HUES48 (cell line): ENCODE results near the gene ECSIT.

Experiments used
- H3K27ac ChIP-seq: one replicate; pipeline ENCODE4 v1.7.0; 2013; ENCODE audit warnings: low read depth, low read length, inconsistent platforms
- H3K27me3 ChIP-seq: 2 replicates; pipeline ENCODE4 v1.6.1; 2013; ENCODE audit warnings: mild to moderate bottlenecking, low read length; ENCODE audit not compliant: control insufficient read depth, insufficient read depth
- H3K36me3 ChIP-seq: 2 replicates; pipeline ENCODE4 v1.6.1; 2013; ENCODE audit warnings: low read length; ENCODE audit not compliant: control insufficient read depth, insufficient read depth
- H3K4me1 ChIP-seq: 2 replicates; pipeline ENCODE4 v1.6.1; 2013; ENCODE audit warnings: mild to moderate bottlenecking, low read length; ENCODE audit not compliant: control insufficient read depth, insufficient read depth
- H3K4me3 ChIP-seq: 2 replicates; pipeline ENCODE4 v1.5.1; 2013; ENCODE audit warnings: mild to moderate bottlenecking, low read depth, low read length
- H3K9ac ChIP-seq: 2 replicates; pipeline ENCODE4 v1.6.1; 2013; ENCODE audit warnings: mild to moderate bottlenecking, low read depth, low read length, moderate library complexity
- H3K9me3 ChIP-seq: 2 replicates; pipeline ENCODE4 v1.6.1; 2013; ENCODE audit warnings: low read length; ENCODE audit not compliant: control insufficient read depth, insufficient read depth

ECSIT gene

DNA sequence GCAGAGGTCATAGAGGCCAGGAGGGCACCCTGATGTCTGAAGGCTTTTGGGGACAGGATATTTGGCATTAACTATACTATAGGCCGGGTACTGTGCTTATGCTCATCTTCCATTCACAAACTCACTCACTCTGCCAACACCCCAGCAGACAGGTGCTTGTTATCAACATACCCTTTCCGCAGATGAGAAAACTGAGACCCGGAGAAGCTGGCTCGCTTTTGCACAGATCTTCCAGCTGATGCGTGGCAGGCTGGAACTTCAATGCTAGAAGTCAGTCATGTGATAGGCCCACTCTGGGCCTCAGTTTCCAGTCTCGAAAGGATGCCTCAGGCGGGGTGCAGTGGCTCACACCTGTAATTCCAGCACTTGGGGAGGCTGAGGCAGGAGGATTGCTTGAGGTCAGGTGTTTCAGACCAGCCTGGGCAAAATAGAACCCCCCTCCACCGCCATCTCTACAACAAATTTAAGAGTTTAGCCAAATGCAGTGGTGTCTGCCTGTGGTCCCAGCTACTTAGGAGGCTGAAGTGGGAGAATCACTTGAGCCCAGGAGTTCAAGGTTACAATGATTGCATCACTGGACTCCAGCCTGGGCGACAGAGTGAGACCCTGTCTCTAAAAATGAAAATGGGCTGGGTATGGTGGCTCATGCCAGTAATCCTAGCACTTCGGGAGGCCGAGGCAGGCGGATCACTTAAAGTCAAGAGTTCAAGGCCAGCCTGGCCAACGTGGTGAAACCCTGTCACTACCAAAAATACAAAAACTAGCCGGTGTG, 19.2 kb upstream of the ECSIT start:
- Histone ChIP-seq H3K9ac (no peak overlapping the region), H3K27ac (no peak overlapping the region), H3K4me1 (no peaks in the 10 kb centered on the region), H3K36me3 (peaks cover 19% of the 10 kb centered on the region), H3K4me3 (no peak overlapping the region), H3K27me3 (no peaks in the 10 kb centered on the region), H3K9me3 (no peaks in the 10 kb centered on the region)

DNA sequence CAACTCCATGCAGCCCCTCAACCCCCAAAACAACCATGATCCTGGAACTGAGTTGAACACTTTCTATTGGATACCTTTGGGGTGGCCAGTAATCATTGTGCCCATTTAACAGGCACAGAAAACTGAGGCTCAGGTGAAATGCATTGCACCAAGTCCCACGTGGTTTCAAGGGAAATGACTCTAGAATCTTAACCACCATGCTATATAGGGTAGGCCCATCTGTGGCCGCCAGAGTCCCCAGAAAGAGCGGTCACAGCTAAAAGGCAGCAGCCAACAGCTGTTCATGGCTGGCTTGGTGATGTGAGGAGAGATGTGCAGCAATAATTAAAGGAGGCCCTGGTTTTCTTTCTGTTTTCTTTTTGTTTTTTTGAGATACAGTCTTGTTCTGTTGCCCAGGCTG, 12.3 kb upstream of the ECSIT start:
- H3K27me3 ChIP-seq: no peaks in the 10 kb centered on the region
- no peaks in the 10 kb centered on the region for H3K36me3 ChIP-seq
- H3K9ac ChIP-seq: no peak overlapping the region
- peaks cover 14% of the 10 kb centered on the region for H3K4me1 ChIP-seq
- H3K9me3 ChIP-seq: no peaks in the 10 kb centered on the region
- no peak overlapping the region for H3K27ac ChIP-seq
- no peak overlapping the region for H3K4me3 ChIP-seq

DNA sequence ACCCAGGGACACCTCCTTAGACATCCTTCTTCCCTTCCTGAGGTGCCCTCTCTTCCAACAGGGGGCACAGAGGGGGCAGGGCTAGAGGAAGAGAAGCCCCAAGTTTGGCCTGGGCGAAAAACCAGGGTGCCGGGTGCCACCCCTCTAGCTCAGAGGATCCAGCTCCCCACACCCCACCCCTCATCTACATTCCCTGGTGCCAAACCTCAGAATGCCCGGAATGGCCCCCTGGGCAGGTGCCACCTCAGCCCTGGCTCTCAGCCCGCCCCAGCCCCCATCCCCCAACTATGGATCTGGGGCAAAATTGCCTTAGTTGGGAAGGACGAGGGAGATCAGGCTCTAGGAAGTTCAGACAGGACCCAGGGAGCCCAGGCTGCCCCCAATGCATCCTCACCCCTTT, 11.7 kb upstream of the ECSIT start:
- Histone ChIP-seq H3K4me1 (peaks cover 14% of the 10 kb centered on the region), H3K27me3 (no peaks in the 10 kb centered on the region), H3K9ac (no peak overlapping the region), H3K36me3 (no peaks in the 10 kb centered on the region), H3K9me3 (no peaks in the 10 kb centered on the region), H3K4me3 (peak overlapping the region; percentile 46; the same call in 1 of the 2 replicates), H3K27ac (no peak overlapping the region)

DNA sequence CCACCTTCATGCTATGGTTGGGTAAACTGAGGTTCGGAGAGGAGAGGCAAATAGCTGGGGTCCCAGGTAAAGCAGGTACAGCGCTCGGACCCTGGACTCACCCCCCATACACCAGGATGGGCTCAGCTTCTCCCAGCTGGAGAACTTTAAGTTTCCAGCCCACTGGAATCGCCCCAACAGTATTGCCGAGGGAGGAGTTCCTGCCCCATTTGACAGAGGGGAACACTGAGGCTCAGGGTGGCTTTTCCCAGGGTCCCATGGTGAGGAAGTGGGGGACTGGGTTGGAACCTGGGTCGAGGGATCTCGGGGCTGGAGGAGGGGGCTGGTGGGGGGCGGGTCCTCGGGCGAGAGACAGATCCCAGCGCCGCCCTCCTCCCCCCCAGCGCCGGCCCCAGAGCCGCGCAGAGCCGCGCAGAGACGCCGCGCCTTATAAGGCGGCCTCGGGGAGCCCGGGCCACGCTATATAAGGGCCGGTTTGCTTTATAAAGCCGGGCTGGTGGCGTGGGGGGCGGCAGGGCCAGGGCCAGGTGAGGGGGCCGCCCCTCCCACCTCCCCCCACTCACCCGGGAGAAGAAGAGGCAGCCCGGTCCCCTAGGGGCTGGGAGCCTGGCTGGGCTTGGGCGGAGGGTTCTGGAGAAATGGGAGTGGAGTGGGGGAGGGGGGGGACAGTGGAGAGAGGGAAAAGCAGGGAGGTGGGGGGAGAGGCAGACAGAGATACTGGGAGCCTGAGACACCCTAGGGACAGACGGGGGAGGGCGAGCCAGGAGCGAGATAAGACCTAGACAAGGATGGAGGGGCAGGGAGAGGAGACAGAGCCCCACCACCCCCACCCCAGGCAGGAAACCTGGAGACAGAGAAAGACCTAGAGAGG, 10.8 kb upstream of the ECSIT start:
- Histone ChIP-seq H3K4me1 (peaks cover 14% of the 10 kb centered on the region), H3K9ac (peak overlapping the region; percentile 75; the same call in 1 of the 2 replicates), H3K4me3 (peak overlapping the region; percentile 62), H3K9me3 (no peaks in the 10 kb centered on the region), H3K36me3 (no peaks in the 10 kb centered on the region), H3K27ac (peak overlapping the region; percentile 94), H3K27me3 (no peaks in the 10 kb centered on the region; the same call in 1 of the 2 replicates)

DNA sequence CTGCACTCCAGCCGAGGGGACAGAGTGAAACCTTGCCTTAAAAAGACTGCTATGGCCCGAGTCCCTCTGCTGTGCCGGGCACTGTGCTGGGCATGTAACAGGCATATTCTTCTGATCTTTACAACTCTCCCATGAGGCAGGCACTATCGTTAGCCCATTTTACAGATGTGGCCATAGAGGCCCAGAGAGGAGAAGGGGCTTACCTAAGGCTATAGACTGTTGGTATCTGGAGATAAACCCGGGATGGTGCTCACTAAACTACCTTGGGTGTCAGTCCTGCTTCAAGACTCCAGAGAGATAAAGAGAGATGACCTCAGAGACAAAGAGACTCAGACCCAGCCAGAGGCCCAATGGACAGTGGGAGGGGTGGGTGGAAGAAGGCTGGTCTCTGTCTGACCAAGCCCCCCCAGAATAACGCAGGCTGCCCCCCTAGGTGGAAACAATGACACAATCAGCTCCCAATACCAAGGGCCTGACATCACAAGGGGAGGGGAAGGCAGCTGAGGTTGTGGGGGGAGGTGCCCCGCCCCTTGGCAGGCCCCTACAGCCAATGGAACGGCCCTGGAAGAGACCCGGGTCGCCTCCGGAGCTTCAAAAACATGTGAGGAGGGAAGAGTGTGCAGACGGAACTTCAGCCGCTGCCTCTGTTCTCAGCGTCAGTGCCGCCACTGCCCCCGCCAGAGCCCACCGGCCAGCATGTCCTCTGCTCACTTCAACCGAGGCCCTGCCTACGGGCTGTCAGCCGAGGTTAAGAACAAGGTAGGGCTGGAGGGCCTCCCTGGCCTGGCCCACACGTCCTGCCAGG, 9.5 kb upstream of the ECSIT start, which contains the start of gene CNN1:
Gene CNN1, plus strand, starts transcription at position 620 of the 805 bp plus-strand sequence. Its CDS starts 77 bp downstream, at position 697.
- Histone ChIP-seq H3K4me1 (peaks cover 14% of the 10 kb centered on the region), H3K9me3 (no peaks in the 10 kb centered on the region), H3K27ac (peak within 1 kb of the TSS; percentile 94), H3K4me3 (peak within 1 kb of the TSS; percentile 62), H3K27me3 (no peaks in the 10 kb centered on the region; the same call in 1 of the 2 replicates), H3K36me3 (no peaks in the 10 kb centered on the region), H3K9ac (peak within 1 kb of the TSS; percentile 75)

DNA sequence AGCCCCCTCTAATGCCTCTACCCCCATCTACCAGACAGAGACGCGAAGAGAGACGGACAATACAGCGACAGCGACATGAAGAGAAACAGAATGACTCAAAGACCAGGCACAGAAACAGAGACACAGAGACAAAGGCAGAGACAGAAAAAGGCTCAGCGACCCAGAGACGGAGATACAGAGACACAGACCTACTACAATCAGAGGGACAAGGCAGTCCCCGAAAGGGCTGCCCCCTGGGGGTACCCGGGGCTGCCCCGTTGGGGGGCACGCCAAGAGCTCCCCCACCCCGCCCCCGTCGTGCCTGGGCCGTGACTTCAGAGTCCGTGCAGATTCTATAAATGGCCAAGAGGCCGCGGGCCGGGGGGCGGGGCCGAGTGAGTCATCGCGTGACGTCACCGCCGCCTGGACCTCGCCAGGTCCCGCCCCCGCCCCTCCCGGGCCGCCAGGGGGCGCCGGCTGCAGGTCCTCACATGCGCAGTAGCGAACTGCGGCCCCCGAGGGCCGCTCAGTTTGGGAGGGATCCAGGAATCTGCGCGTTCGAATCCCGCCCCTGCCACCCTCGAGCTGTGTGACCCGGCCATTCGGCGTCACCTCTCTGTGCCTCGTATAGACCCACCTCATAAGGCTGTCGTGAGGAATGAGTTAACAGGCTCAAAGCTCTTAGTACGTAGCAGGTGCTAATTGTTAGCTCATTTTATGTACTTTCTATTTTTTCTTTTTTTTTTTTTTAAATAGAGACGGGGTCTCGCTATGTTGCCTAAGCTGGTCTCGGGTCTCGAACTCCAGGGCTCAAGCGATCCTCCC, 7.1 kb upstream of the ECSIT start:
- Histone ChIP-seq H3K9ac (peak overlapping the region; percentile 64), H3K27ac (peak overlapping the region; percentile 63), H3K4me3 (peak overlapping the region; percentile 67), H3K27me3 (no peaks in the 10 kb centered on the region; the same call in 1 of the 2 replicates), H3K9me3 (no peaks in the 10 kb centered on the region), H3K36me3 (no peaks in the 10 kb centered on the region), H3K4me1 (peaks cover 14% of the 10 kb centered on the region)

DNA sequence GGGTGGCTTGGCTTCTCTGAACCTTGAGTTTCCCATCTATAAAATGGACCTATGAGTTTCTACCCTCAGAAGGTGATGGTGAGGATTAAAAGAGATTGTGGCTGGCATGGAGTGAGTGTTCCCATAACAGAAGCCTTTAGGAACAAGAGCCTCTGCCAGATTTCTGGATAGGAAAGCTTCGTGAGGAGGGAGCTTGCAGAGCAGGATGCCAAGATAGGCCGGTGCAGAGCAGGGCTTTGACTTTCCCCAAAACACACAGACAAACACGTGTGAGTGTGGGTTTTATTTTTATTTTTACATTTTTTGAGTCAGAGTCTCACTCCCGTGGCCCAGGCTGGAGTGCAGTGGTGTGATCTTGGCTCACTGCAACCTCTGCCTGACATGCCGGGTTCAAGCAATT, 6.0 kb upstream of the ECSIT start:
- Histone ChIP-seq H3K27ac (no peak overlapping the region), H3K9me3 (no peaks in the 10 kb centered on the region), H3K9ac (no peak overlapping the region), H3K27me3 (no peaks in the 10 kb centered on the region; the same call in 1 of the 2 replicates), H3K4me3 (no peak overlapping the region), H3K36me3 (no peaks in the 10 kb centered on the region), H3K4me1 (peaks cover 8% of the 10 kb centered on the region)

DNA sequence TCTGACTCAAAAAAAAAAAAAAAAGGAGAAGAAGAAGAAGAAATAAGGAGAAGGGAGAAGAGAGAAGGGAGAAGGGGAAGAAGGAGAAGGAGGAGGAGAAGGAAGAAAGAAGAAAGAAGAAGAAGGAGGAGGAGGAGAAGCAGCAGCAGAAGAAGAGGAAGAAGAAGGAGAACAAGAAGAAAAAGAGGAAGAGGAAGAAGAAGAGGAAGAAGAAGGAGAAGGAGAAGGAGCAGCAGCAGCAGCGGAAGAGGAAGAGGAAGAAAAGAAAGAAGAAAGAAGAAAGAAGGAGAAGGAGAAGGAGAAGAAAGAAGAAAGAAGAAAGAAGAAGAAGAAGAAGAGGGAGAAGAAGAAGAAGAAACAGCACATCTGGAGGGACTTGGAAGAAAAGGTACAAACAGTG, 5.6 kb upstream of the ECSIT start:
- H3K4me3 ChIP-seq: no peak overlapping the region
- H3K9me3 ChIP-seq: no peaks in the 10 kb centered on the region
- no peak overlapping the region for H3K27ac ChIP-seq
- H3K9ac ChIP-seq: no peak overlapping the region
- H3K36me3 ChIP-seq: no peaks in the 10 kb centered on the region
- H3K4me1 ChIP-seq: peaks cover 8% of the 10 kb centered on the region
- no peaks in the 10 kb centered on the region; the same call in 1 of the 2 replicates for H3K27me3 ChIP-seq

DNA sequence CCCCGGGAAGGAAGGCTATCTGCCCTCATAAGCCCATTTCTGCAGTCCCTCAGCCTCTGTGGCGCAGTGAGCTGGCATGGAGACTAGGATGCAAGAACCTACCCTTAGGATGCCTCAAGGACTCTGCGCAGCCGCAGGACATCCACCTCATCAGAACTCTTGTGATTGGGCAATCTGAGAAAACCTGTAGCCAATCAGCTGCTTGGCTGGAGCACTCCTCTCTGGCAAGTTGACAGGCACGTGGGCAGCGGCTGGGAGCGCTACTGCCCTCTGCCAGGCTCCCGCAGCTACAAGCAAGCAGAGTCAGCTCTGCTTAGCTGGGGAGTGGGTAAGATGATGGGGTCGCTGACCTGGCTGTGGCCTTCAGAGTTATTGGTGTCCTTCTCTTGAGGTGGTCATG, 1.5 kb upstream of the ECSIT start:
- no peak overlapping the region for H3K27ac ChIP-seq
- H3K4me3 ChIP-seq: no peak overlapping the region
- no peaks in the 10 kb centered on the region for H3K9me3 ChIP-seq
- no peak overlapping the region for H3K9ac ChIP-seq
- no peaks in the 10 kb centered on the region; the same call in 1 of the 2 replicates for H3K27me3 ChIP-seq
- no peaks in the 10 kb centered on the region for H3K4me1 ChIP-seq
- no peaks in the 10 kb centered on the region for H3K36me3 ChIP-seq

DNA sequence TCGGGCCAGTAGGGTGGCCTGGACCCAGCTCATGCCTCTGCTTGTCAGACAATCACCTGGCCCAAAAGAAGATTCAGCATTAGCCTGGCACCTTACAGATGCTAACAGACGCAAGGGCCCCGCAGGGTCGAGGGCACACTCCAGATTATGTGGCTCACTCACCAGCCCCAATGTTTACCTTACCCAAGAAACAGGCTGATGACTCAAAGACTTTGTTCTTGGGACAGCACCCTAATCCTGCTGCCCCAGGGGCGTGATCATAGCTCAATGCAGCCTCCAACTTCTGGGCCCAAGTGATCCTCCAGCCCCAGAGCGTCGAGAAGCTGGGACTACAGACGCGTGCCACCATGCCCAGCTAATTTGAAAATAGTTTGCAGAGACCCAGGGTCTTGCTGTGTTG, 9.8 kb downstream of the ECSIT start:
- Histone ChIP-seq H3K9me3 (no peaks in the 10 kb centered on the region), H3K36me3 (peaks cover 10% of the 10 kb centered on the region; the same call in 1 of the 2 replicates), H3K27me3 (no peaks in the 10 kb centered on the region), H3K4me3 (no peak overlapping the region), H3K4me1 (no peaks in the 10 kb centered on the region), H3K9ac (no peak overlapping the region), H3K27ac (no peak overlapping the region)
